HG03139 (cell line): ENCODE results near the gene CDC25B.
A peak's percentile ranks its signal among the peaks of the same experiment; 100 is the strongest.
"Not testable (repeated sequence)": the region's sequence is repeated elsewhere in the genome, so short reads cannot be mapped to it uniquely, and the experiment has no call there.

ENCODE experiments used
- ATAC-seq: cut with Tn5 transposase; IDR thresholded peaks from one replicate; pipeline ENCODE4 v1.9.1; 2021; ENCODE audit not compliant: unreplicated experiment

The CDC25B gene

GRCh38 chr20:3784216-3784853 lies 11.8 kb upstream of the CDC25B start:
- no peak for ATAC-seq

- no peak for ATAC-seq
These were observed 11.3 kb upstream of the CDC25B start for GRCh38 chr20:3784863-3785239.

GRCh38 chr20:3785240-3786125 lies 10.6 kb upstream of the CDC25B start:
- ATAC-seq: no peak

GRCh38 chr20:3786126-3786484 lies 10.0 kb upstream of the CDC25B start:
- ATAC-seq: peak; percentile 14

GRCh38 chr20:3786665-3787323 lies 9.3 kb upstream of the CDC25B start, which contains the start of gene CENPB:
Gene CENPB (minus strand): TSS chr20:3786740. CDS start chr20:3786483, 257 bp downstream.
- ATAC-seq: peak; percentile 74

- no peak for ATAC-seq
These were observed 8.6 kb upstream of the CDC25B start for GRCh38 chr20:3787324-3788014.

- ATAC-seq: no peak
These were observed 7.4 kb upstream of the CDC25B start for GRCh38 chr20:3788685-3789155.

GRCh38 chr20:3789201-3789600 lies 6.9 kb upstream of the CDC25B start:
- ATAC-seq: not testable (repeated sequence)

- ATAC-seq: not testable (repeated sequence)
These were observed 1.9 kb upstream of the CDC25B start for GRCh38 chr20:3794168-3794567.

GRCh38 chr20:3794701-3795420 lies 1.2 kb upstream of the CDC25B start:
- ATAC-seq: no peak

- ATAC-seq: peak; percentile 9
These were observed 541 bp downstream of the CDC25B start for GRCh38 chr20:3796477-3797225.

GRCh38 chr20:3797226-3797545 lies 1.1 kb downstream of the CDC25B start:
- ATAC-seq: no peak

GRCh38 chr20:3797592-3798372 lies 1.7 kb downstream of the CDC25B start:
- ATAC-seq: no peak

GRCh38 chr20:3798373-3798768 lies 2.3 kb downstream of the CDC25B start:
- ATAC-seq: no peak

- no peak for ATAC-seq
These were observed 2.8 kb downstream of the CDC25B start for GRCh38 chr20:3798908-3799248.

- no peak for ATAC-seq
These were observed 4.3 kb downstream of the CDC25B start for GRCh38 chr20:3800256-3800877.

- ATAC-seq: no peak
These were observed 4.8 kb downstream of the CDC25B start for GRCh38 chr20:3800878-3801260.

- no peak for ATAC-seq
These were observed 5.2 kb downstream of the CDC25B start for GRCh38 chr20:3801299-3801698.

GRCh38 chr20:3801846-3802245 lies 5.7 kb downstream of the CDC25B start:
- no peak for ATAC-seq
